ENCODE measurements around the gene DTX3. TPM values are rescaled to one million over a fixed set of nuclear protein-coding genes. Genes with fewer than 3 reads are reported as not detected.

The DTX3 gene
- total and polyA plus RNA-seq, 7 donors: 1.2 to 68.4 (median 42.9) TPM

DNA sequence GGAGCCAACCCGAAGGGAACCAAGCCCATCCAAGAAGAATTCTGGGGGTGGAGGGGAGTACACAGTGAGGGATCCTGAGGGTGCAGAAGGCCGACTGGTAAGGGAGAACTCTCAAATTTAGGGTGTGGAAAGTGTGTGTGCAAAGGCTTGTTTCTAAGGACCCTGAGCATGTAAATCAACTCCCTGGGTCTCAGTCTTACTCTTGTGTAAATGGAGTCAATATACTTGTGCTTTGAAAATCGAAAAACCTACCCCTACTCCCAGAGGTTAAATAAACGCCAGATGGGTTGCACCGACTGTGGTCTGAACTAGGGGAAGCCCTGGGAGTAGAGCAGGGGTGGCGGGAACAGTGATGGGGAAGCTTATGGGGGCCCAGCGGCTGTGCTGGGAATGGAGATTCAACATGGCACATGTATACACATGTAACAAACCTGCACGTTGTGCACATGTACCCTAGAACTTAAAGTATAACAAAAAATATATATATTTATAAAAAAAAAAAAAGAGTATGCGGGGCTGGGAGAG, 22.4 kb downstream of the DTX3 start:
- TF ChIP-seq EP300 (IDR thresholded peaks at IDR 0.05) (no peak), POLR2AphosphoS5 (IDR thresholded peaks at IDR 0.05) (no peak), POLR2A (IDR thresholded peaks at IDR 0.05) (no peak)
- TF ChIP-seq, protein P1, sequence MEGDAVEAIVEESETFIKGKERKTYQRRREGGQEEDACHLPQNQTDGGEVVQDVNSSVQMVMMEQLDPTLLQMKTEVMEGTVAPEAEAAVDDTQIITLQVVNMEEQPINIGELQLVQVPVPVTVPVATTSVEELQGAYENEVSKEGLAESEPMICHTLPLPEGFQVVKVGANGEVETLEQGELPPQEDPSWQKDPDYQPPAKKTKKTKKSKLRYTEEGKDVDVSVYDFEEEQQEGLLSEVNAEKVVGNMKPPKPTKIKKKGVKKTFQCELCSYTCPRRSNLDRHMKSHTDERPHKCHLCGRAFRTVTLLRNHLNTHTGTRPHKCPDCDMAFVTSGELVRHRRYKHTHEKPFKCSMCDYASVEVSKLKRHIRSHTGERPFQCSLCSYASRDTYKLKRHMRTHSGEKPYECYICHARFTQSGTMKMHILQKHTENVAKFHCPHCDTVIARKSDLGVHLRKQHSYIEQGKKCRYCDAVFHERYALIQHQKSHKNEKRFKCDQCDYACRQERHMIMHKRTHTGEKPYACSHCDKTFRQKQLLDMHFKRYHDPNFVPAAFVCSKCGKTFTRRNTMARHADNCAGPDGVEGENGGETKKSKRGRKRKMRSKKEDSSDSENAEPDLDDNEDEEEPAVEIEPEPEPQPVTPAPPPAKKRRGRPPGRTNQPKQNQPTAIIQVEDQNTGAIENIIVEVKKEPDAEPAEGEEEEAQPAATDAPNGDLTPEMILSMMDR (IDR thresholded peaks at IDR 0.05): no peak

DNA sequence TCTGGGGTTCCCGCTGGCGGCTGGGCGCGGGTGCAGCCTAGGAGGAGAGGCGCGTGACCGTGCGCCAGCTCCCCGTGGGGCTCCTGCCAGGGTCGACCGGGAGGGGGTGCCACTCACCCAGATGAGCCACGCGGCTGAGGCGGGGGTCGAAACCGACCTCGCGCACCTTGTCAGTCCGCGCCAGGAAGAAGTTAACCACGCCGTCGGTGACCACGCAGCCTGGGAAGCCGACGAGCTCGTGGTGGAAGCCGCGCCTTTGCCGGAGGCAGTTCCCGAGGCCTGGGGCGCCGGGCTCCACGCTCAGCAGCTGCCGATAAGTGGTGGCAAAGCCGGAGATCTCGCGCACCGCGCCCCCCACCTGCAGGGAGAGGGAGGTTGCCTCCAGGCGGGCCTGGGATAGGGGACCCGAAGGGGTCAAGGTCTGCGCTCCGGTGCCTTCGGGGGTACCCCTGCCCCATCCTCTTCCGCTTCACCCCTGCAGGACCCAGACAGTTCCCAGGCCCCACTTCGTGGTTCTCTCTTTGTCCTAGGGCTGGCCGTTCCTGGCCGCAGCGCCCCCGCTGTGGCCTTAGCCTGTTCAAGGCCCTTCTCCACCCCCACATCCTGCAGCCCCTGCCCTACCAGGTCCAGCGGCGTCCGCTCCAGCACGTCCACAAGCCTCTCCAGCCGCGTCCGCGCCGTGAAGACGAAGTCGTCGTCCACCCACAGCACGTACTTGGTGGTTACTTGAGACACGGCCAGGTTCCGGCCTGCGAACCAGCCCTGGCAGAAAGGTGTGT, 23.1 kb downstream of the DTX3 start:
- Histone ChIP-seq H3K27ac (no peak overlapping the region), H3K4me3 (no peak overlapping the region), H3K9me3 (no peaks in the 10 kb centered on the region), H3K27me3 (peaks cover 7 to 76% (median 25%) of the 10 kb centered on the region in 3 donors), H3K36me3 (peaks cover 0 to 22% (median 4%) of the 10 kb centered on the region in 4 donors), H3K4me1 (peaks cover 0 to 21% (median 18%) of the 10 kb centered on the region in 4 donors)
- no peak for TF ChIP-seq EP300 (IDR thresholded peaks at IDR 0.05)
- TF ChIP-seq, protein P1 (IDR thresholded peaks at IDR 0.05): no peak
- TF ChIP-seq POLR2AphosphoS5 (IDR thresholded peaks at IDR 0.05): no peak
- no peak for TF ChIP-seq POLR2A (IDR thresholded peaks at IDR 0.05)
- 7 to 9% methylated on average over 67 of the region's 67 CpGs for WGBS, 2 donors
- peak; percentile 62 for DNase-seq
- intact Hi-C loops (cut with DNase I): no loop called here

More for the DNA sequence above, 22.4 kb downstream of the DTX3 start:
- no peak for DNase-seq
- Histone ChIP-seq H3K4me1 (peaks cover 0 to 15% (median 13%) of the 10 kb centered on the region in 4 donors), H3K27me3 (peaks cover 3 to 76% (median 22%) of the 10 kb centered on the region in 3 donors), H3K9me3 (no peaks in the 10 kb centered on the region), H3K36me3 (peaks cover 0 to 22% (median 4%) of the 10 kb centered on the region in 4 donors), H3K27ac (no peak overlapping the region), H3K4me3 (no peak overlapping the region)
- intact Hi-C loops (cut with DNase I): no loop called here
- whole genome bisulfite sequencing, 2 donors: 19 to 28% methylated on average over 9 of the region's 9 CpGs

DNA sequence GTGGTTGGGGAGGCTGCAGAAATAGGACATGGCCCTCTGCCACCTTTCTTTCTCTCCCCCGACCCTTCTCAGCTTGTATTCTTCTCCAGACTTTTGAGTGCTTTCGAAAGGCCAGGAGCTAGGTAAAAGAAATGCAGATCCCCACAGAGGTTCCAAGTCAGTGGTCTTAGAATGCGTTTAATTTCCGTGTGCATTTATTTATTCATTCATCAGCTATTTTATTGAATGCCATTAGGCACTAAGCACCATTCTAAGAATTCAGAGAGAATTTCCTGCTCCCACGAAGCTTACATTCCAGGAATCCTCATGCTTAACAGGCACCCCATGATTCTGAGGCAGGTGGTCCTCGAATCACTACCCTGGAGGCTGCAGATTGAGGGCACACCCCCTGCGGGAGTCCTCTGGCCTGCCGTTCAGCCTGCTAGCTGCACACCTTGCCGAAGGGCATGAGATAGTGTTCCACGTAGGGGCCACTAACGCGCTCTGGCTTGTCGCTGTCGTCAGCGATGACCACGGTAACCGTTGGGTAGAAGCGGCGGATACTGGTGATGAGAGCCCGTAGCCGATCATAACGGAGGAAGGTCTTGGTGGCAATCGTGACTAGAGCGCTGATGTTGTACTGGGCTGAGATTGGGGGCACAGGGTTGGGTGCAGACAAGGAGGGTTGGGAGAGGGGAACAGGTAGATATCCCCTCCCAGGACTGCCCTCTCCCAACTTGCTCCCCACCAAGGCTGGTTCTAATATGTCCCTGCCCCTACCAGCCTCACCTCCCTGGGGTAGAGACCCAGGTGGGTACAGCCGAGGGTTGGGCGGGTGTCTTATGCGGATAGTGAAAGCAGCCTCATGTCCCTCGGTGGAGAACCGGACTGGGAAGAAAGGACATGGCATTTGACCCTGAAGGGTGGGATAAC, 23.9 kb downstream of the DTX3 start:
- TF ChIP-seq EP300 (IDR thresholded peaks at IDR 0.05) (no peak), POLR2AphosphoS5 (IDR thresholded peaks at IDR 0.05) (no peak), POLR2A (IDR thresholded peaks at IDR 0.05) (no peak)
- TF ChIP-seq, protein P1 (IDR thresholded peaks at IDR 0.05): no peak
- Histone ChIP-seq H3K36me3 (peaks cover 0 to 22% (median 4%) of the 10 kb centered on the region in 4 donors), H3K9me3 (no peaks in the 10 kb centered on the region), H3K4me3 (no peak overlapping the region), H3K27ac (no peak overlapping the region), H3K27me3 (peaks cover 10 to 76% (median 28%) of the 10 kb centered on the region in 3 donors), H3K4me1 (peaks cover 0 to 28% (median 24%) of the 10 kb centered on the region in 4 donors)
- DNase-seq: peak; percentile 58
- WGBS, 2 donors: 49 to 52% methylated on average over 29 of the region's 29 CpGs
- intact Hi-C loops (cut with DNase I): no loop called here

DNA sequence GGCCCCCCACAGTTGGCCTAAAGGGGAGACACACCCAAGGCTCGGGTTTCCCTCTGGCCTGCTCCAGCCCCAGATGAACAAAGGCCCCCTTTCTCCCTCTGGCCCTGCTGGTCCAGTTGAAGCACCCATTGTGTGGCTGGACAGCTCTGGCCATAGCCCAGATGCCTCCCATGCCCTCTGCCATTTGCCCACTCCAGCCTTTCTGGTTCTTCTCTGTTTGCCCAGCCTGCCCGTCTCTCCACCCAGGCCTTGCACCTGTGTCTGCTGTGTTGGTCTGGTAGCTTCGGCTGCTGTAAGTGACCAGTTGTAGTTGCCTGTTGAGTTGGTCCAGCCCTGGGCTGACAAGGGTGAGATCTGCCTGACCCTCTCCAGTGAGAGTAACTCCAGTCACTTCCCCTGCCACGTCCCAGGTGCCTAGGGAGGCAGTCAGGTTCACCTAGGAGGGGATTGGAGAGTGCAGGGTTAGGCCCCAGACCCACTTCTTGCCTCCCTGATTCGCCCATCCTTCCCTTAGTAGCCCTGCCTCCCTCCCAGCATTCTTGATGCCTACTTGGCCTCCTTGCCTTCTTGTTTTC, 25.4 kb downstream of the DTX3 start:
- peak; percentile 61 for DNase-seq
- TF ChIP-seq POLR2AphosphoS5 (IDR thresholded peaks at IDR 0.05) (no peak), POLR2A (IDR thresholded peaks at IDR 0.05) (no peak), EP300 (IDR thresholded peaks at IDR 0.05) (no peak)
- TF ChIP-seq, protein P1 (IDR thresholded peaks at IDR 0.05): no peak
- Histone ChIP-seq H3K27ac (no peak overlapping the region), H3K9me3 (no peaks in the 10 kb centered on the region), H3K4me1 (peaks cover 0 to 28% (median 24%) of the 10 kb centered on the region in 4 donors), H3K27me3 (peaks cover 10 to 75% (median 28%) of the 10 kb centered on the region in 3 donors), H3K36me3 (peaks cover 0 to 19% (median 4%) of the 10 kb centered on the region in 4 donors), H3K4me3 (no peak overlapping the region)
- intact Hi-C loops (cut with DNase I): no loop called here
- WGBS, 2 donors: 69 to 82% methylated on average over 5 of the region's 5 CpGs

All from sigmoid colon (tissue), 7 donors.